ENCODE measurements around the gene TRIM7.
A peak's percentile ranks its signal among the peaks of the same experiment; 100 is the strongest.

The TRIM7 gene

DNA sequence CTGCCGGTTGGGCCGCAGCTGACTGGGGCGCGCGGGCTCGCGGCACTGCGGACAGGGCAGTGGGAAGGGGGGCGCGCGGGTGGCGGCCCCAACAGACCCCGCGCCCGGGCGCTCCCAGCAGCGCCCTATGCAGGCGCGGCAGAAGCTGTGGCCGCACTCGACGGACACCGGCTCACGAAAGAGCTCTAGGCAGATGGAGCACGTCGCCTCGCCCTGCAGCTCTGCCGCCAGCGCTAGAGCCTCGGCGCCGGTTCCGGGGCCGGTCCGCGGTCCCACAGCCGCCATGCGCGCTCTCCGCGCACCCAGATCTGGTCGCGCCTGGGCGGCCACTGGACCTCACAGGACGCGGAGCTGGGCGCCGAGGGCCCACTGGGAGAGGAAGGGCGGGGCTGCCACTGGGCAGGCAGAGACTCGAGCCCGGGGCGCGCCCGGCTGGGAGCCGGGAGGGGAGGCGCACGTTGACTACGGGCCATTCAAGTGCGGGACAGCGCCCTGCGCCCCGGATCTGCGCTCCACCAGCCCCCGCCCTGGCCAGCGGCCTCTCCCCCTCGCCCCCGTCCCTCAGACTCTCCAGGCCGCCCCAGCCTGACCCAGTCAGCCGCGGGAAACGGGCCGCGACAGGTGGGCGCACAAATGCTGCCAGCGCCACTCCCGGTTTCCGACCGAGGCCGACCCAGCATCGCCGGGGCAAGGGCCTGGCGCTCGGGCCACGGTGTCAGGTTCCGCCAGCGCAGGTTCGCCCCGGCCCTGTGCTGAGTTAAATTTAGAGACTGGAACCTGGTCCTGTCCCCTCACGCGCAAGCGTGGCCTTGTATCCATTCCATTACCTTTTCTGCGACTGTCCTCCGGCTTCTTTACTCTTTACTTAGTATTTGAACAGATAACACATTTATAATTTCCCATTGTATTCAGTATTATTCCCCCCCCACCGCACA is at the start of gene TRIM7:
Gene TRIM7, minus strand, starts transcription at position 371 of the 935 bp plus-strand sequence. Its CDS starts 86 bp downstream, at position 285.
- TF ChIP-seq, protein P1, sequence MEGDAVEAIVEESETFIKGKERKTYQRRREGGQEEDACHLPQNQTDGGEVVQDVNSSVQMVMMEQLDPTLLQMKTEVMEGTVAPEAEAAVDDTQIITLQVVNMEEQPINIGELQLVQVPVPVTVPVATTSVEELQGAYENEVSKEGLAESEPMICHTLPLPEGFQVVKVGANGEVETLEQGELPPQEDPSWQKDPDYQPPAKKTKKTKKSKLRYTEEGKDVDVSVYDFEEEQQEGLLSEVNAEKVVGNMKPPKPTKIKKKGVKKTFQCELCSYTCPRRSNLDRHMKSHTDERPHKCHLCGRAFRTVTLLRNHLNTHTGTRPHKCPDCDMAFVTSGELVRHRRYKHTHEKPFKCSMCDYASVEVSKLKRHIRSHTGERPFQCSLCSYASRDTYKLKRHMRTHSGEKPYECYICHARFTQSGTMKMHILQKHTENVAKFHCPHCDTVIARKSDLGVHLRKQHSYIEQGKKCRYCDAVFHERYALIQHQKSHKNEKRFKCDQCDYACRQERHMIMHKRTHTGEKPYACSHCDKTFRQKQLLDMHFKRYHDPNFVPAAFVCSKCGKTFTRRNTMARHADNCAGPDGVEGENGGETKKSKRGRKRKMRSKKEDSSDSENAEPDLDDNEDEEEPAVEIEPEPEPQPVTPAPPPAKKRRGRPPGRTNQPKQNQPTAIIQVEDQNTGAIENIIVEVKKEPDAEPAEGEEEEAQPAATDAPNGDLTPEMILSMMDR (IDR thresholded peaks at IDR 0.05; ENCODE audit: insufficient read depth, low read depth, low read length, missing control alignments) = no peak
- H3K4me3 ChIP-seq (ENCODE audit: low read length) = peak within 1 kb of the TSS; percentile 71
- DNase-seq (ENCODE audit: low read depth) = peak; percentile 79

DNA sequence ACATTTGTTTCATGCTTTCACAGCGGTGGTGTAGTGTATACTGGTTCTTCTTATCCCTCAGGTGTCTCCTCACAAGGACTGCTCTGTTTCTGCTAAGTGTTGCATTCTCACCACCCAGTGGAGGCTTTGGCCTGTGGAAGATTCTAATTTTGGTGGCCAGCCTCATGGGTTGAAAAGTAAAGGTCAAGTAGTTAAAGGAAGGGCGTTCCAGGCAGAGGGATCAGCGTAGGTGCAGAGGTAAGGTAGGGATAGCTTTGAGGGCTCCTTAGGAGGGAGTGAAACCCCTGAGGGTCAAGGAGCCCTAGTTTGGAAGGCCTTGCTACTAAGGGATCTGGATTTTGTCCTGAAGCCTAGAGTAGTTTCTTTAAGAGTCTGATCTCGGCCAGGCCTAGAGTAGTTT is 43.3 kb upstream of the TRIM7 start:
- no peak for DNase-seq (ENCODE audit: low read depth)
- peak overlapping the region; percentile 91 for H3K4me3 ChIP-seq (ENCODE audit: low read length)
- TF ChIP-seq, protein P1 (IDR thresholded peaks at IDR 0.05; ENCODE audit: insufficient read depth, low read depth, low read length, missing control alignments) = no peak

DNA sequence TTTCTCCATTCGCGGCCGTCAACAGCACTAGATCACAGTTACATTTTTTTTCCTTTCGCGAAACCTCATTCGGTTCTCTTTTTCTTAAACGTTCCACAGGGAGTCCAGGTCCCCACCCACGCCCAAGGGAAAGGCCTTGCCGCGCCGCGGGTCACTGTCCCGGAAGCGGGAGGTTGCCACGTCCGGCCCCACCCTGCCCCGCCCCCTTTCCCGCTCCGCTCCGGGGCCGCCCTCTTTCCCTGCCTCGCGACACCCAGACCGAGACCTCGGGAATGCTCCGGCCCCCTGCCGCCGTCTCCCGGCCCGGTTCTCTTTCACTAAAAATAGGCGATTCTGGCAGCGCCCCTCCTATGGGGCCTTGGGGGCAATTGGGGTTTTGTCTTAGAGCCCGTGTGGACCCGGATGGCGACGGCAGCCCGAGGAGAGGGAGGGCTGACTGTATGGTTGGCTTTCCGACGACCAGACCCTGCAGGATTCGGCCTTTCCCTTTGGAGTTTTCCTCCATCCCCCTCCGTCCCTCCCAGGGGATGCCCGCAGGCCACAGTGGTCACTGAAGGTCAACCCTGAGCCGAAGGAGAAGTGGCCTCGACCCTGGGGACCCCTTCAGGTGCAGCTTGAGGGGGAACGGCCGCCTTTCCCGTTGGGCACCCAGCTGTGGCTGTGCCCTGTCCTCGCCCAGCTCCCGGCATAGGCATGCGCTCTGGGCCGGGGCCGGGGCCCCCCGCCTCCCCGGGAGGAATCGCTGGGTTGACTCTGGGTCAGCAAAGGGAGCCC is 41.5 kb upstream of the TRIM7 start:
- TF ChIP-seq, protein P1 (IDR thresholded peaks at IDR 0.05; ENCODE audit: insufficient read depth, low read depth, low read length, missing control alignments) = no peak
- DNase-seq (ENCODE audit: low read depth) = peak; percentile 86
- peak overlapping the region; percentile 91 for H3K4me3 ChIP-seq (ENCODE audit: low read length)

DNA sequence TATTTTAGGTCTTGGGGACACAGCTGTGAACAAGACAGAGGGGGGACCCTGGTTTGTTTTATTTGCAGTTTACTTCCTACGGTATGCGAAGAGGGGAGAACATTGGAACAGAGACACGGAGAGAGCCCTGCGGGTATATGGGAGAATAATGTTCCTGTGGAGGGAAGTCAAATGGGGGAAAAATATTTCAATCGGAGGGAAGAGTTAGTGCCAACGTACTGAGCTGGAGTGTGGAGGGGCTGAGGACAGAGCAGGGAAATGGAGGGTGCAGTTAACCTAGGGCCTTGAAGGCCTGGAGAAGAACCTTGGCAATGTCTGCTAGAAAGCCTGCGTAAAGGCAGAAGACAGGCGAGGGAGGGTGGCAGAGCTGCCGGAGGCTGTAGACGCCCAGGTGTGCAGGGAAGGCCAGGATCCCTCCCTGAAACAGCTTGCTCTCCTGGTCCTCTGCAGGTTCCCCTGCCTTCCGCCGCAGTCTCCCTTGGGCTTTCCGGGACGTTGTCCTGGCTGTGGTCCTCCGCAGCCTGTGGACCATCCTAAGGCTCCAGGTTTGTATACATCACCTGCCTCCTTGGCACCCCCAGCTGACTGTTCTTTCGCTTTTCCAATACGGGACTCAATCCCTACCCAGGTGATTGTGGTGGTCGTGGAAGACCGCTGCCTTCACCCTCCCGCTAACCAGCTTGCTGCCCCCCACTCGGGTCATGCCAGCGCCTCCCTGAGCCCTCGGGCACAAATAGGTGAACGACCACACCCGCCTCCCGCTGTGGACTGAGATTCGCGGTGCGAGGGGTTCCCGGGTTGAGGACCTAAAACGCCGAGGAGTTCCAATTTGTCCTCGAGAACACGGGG is 40.7 kb upstream of the TRIM7 start:
- peak overlapping the region; percentile 91 for H3K4me3 ChIP-seq (ENCODE audit: low read length)
- TF ChIP-seq, protein P1 (IDR thresholded peaks at IDR 0.05; ENCODE audit: insufficient read depth, low read depth, low read length, missing control alignments) = no peak
- peak; percentile 29 for DNase-seq (ENCODE audit: low read depth)

DNA sequence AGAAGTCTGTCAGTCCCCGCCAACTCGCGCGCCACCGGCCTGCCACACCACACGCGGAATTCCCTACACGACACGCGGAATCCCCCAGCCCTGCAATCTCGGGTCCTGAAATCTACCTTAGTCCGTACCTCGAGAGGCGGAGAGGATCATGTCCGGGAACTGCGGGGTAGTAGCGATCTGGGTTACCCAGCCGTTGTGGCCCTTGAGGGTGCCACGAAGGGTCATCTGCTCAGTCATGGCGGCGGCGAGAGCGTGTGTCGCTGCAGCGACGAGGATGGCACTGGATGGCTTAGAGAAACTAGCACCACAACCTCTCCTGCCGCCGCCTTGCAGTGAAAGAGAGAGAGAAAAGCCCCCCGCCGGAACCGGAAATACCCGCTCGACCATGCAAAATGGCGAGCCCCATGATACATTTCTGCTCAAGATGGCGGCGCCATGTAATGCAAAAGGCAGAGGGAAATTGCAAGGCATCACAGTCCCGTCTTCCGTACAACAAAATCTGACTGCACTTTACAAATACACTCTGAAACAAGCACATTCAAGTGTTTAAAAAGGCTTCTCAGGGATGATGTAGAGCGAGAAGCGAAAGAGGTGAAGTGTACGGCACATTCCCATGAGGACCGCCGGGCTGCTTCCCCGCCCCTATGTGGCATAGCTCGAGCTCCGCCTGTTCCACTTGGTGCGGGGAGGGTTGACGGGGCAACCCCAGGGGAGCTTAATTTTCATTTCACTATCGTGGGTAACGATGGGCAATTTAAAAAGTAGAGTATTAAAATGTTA is 38.8 kb upstream of the TRIM7 start, which contains the start of gene RACK1:
Gene RACK1, minus strand, starts transcription at position 343 of the 780 bp plus-strand sequence. Its CDS starts 106 bp downstream, at position 237.
- TF ChIP-seq, protein P1 (IDR thresholded peaks at IDR 0.05; ENCODE audit: insufficient read depth, low read depth, low read length, missing control alignments) = no peak
- peak; percentile 89 for DNase-seq (ENCODE audit: low read depth)
- H3K4me3 ChIP-seq (ENCODE audit: low read length) = peak within 1 kb of the TSS; percentile 94

Measured in epithelial cell of esophagus (primary cell).